Lung microvascular endothelial cell (primary cell): ENCODE measurements around the gene VSIG8. TPM values are rescaled to one million over a fixed set of nuclear protein-coding genes. Genes with fewer than 3 reads are reported as not detected.
A peak's percentile ranks its signal among the peaks of the same experiment; 100 is the strongest.

Experiments
- DNase-seq, 2 donors: peaks; one replicate each; pipeline versions ENCODE4 v3.0.0 to v3.0.0-alpha.2; 2010; ENCODE audit warnings: low read depth in 2 of 2
- total RNA-seq: library from RNA; depleted of rRNA; stranded (reverse); fragments of >200 nt; gene quantifications from 2 replicates; pipeline ENCODE4 v1.2.1, GENCODE V29; 2014

Gene VSIG8
- total RNA-seq, 1 donor from 2014 or later, result not detected

GRCh38 chr1:159829822-159830465, 32.5 kb downstream of the VSIG8 start:
- peak in 1 of 2 donors; percentile 11 for DNase-seq

- peak; percentile 28 to 46 for DNase-seq
Observed at GRCh38 chr1:159829273-159829634, 33.2 kb downstream of the VSIG8 start.

DNA sequence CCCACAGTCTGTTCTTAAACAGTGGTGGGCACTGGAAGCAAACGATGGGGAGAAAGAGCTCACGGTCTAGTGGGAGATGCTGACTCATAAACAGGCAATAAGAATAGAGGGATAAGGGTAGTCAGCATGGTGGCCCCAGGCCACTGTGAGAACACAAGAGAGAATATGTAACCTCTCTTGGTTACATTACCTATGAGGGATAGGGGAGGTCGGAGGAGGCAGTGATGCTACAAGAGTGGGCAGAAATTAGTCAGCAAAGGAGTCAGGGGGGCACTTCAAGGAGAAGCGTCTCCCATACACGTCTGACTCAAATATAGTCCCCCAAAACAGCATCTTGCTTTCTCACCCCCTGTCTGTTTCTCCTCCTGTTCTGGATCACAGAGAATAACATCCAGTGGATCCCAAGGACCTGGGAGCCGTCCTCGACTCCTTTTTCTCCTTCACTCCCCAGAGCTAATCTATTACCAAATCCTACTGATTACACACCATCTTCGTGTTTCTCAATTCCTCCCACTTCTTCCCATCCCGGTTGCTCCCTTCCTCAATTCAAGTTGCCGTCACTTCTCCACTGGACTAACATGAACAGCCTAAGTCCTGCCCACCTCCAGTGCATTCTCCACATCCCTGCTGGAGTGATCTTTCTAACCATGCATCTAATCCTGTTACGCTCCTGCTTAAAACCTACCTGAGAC, 33.7 kb downstream of the VSIG8 start:
- no peak for DNase-seq

DNA sequence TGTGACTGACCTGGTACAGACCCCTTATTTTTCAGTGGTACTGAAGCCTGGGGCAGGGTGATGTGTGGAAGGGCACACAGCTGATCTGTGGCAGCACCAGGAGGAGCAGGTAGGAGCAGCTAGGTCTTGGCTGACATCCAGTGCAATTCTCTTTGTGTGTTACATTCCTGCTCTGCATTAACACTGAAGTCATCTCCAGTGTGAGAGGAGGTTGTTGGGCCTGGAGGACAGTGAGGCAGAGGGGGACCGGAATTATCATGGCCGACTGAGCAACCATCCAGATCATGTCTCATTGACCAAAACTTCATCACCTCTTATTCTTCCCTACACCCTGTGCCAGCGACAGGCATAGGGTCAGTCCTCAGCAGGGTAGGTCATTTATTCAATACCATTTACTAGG, 34.3 kb downstream of the VSIG8 start:
- no peak for DNase-seq

- no peak for DNase-seq
Observed at GRCh38 chr1:159827549-159827948, 34.9 kb downstream of the VSIG8 start.

GRCh38 chr1:159827102-159827490, 35.4 kb downstream of the VSIG8 start:
- no peak for DNase-seq

DNA sequence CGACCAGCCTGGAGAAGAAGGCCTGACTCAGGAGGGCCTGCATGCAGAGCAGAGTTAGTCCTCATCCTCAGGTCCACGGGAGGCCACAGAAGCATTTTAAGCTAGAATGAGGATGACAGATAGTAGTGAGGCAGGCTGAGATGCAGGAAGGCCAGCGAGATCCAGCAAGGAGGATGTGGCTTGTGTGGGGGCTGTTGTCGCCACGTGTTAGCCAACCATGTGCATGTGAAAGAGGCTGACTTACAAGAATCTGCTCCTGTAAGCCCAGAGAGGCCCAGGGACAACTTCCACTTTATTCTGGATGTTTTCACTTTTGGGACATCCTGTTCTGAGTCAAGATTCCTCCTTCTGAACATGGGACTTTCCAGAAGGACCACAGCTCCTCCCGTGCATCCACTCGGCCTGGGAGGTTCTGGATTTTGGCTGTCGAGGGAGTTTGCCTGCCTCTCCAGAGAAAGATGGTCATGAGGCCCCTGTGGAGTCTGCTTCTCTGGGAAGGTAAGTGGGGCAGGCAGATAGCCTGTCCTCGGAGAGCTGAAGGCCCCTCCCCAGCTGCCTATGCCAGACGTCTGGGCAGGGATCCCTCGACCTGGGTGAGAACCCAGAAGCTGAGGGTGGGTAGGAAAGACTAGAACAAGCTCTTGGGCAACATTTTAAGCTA, 35.9 kb downstream of the VSIG8 start, which contains the start of gene SLAMF8:
Gene SLAMF8 (plus strand): TSS at position 433 of the 661 bp plus-strand sequence. CDS start 26 bp downstream, at position 459.
- DNase-seq, result peak in 1 of 2 donors; percentile 25

GRCh38 chr1:159825564-159825963, 36.9 kb downstream of the VSIG8 start:
- no peak for DNase-seq

- no peak for DNase-seq
Observed at GRCh38 chr1:159823406-159823805, 39.1 kb downstream of the VSIG8 start.

DNA sequence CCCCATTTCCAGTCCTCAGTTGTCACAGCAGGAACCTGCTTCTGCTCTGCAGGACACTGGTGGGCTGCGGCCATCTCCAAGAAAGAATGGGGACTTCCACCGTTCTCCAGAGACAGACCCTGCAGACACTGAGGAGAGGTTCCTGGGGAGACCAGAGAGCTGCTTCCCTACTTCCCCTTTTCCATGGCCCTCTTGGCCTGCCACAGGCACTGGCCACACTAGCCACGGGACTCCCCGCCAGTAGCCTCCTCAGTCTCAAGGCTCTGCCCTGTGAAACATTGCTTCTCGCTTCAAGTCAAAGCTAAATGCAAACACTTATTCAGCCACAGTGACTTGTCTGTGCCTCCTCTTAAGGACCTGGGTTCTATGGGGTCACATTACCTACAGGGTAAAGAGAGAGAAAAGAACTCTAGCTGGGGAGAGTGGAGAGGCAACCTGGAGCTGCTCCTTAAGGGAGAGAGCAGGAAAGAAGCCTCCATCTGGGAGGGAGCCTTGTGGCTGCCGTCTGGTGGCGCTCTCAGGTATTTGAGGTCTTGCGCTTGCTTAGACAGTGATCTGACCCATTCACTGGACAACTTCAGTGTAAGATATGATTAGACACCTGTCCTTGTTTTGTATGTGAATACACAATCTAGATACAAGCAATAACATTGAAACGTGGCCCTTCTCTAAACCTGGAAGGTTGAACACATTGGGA, 41.1 kb downstream of the VSIG8 start:
- no peak for DNase-seq

GRCh38 chr1:159817276-159818041, 45.0 kb downstream of the VSIG8 start:
- peak; percentile 48 to 69 for DNase-seq

- DNase-seq, result no peak
Observed at GRCh38 chr1:159815926-159816325, 46.5 kb downstream of the VSIG8 start.

DNA sequence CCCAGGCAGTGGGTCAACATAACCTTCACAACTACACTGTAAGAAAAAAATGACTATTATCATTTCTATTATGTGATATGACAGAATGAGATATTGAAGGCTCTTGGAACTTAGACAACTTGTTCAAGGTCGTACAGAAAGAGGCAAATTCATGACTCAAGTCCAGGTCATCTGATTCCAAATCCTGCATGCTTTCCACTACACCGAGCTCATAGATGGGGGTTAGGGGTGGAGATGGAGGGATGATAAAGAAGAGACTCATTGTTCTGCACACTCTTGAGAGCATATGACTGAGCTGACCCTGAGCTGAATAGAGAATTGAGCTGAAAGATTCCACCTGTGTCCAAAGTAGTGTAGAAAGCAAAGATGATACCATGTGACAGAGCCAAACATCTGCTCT, 57.5 kb downstream of the VSIG8 start:
- peak in 1 of 2 donors; percentile 10 for DNase-seq

Other genes starting within 250 kb of the VSIG8 start
- not detected in 2 replicates for gene CRP, start 148.1 kb downstream of the VSIG8 start, total RNA-seq
- 20.7 and 32.5 TPM in 2 replicates for gene DUSP23, start 81.7 kb downstream of the VSIG8 start, total RNA-seq
- not detected in 2 replicates for gene FCRL6, start 60.3 kb downstream of the VSIG8 start, total RNA-seq
- not detected in 2 replicates for gene SLAMF8, start 35.8 kb downstream of the VSIG8 start, total RNA-seq
- under 0.01 and 0.22 TPM in 2 replicates for gene CFAP45, start 37.5 kb upstream of the VSIG8 start, total RNA-seq
- 59.1 and 165 TPM in 2 replicates for gene TAGLN2, start 62.9 kb upstream of the VSIG8 start, total RNA-seq
- gene IGSF9, start 83.0 kb upstream of the VSIG8 start, total RNA-seq, result under 0.01 TPM in 1 of 2 replicates, not detected in the other
- not detected in 2 replicates for gene SLAMF9, start 91.6 kb upstream of the VSIG8 start, total RNA-seq
- gene PIGM, start 169.3 kb upstream of the VSIG8 start, total RNA-seq, result 2.2 and 3.4 TPM in 2 replicates
- not detected in 2 replicates for gene KCNJ10, start 207.5 kb upstream of the VSIG8 start, total RNA-seq
- not detected in 2 replicates for gene KCNJ9, start 218.9 kb upstream of the VSIG8 start, total RNA-seq
- 4.6 and 10.3 TPM in 2 replicates for gene IGSF8, start 236.0 kb upstream of the VSIG8 start, total RNA-seq